Measurements from ENCODE around the gene GRM1. TPM values are rescaled to one million over a fixed set of nuclear protein-coding genes. Genes with fewer than 3 reads are reported as not detected.

GRM1 gene
- total RNA-seq, 2 donors from 2014 or later: 0.68 TPM; not detected in 1

GRCh38 chr6:146281651-146282362 lies 252.9 kb downstream of the GRM1 start:
- Histone ChIP-seq H3K27ac (no peak overlapping the region), H3K4me1 (replicated peaks) (no peaks in the 10 kb centered on the region), H3K27me3 (replicated peaks; ENCODE audit: insufficient read depth) (no peaks in the 10 kb centered on the region), H3K9me3 (no peaks in the 10 kb centered on the region), H3K36me3 (no peaks in the 10 kb centered on the region), H3K4me3 (no peak overlapping the region)
- intact Hi-C loops (cut with DNase I): no loop called here
- TF ChIP-seq POLR2A (IDR thresholded peaks at IDR 0.05): no peak
- TF ChIP-seq CTCF (IDR thresholded peaks at IDR 0.05): no peak
- TF ChIP-seq POLR2AphosphoS5 (IDR thresholded peaks at IDR 0.05): no peak
- DNase-seq (ENCODE audit: low spot score): no peak

GRCh38 chr6:146282837-146283236 lies 254.0 kb downstream of the GRM1 start:
- Histone ChIP-seq H3K4me1 (replicated peaks) (no peaks in the 10 kb centered on the region), H3K4me3 (no peak overlapping the region), H3K9me3 (no peaks in the 10 kb centered on the region), H3K27ac (no peak overlapping the region), H3K27me3 (replicated peaks; ENCODE audit: insufficient read depth) (no peaks in the 10 kb centered on the region), H3K36me3 (no peaks in the 10 kb centered on the region)
- DNase-seq (ENCODE audit: low spot score): no peak
- TF ChIP-seq CTCF (IDR thresholded peaks at IDR 0.05) (no peak), POLR2A (IDR thresholded peaks at IDR 0.05) (no peak), POLR2AphosphoS5 (IDR thresholded peaks at IDR 0.05) (no peak)
- intact Hi-C loops (cut with DNase I): no loop called here
- WGBS: 88% methylated on average over 2 of the region's 2 CpGs

GRCh38 chr6:146284311-146284710 lies 255.4 kb downstream of the GRM1 start:
- TF ChIP-seq POLR2A (IDR thresholded peaks at IDR 0.05) (no peak), POLR2AphosphoS5 (IDR thresholded peaks at IDR 0.05) (no peak), CTCF (IDR thresholded peaks at IDR 0.05) (no peak)

GRCh38 chr6:146286961-146287360 lies 258.1 kb downstream of the GRM1 start:
- H3K9me3 ChIP-seq: no peaks in the 10 kb centered on the region
- H3K4me1 ChIP-seq (replicated peaks): no peaks in the 10 kb centered on the region
- no peak overlapping the region for H3K27ac ChIP-seq
- H3K27me3 ChIP-seq (replicated peaks; ENCODE audit: insufficient read depth): no peaks in the 10 kb centered on the region
- intact Hi-C loops (cut with DNase I): no loop called here
- H3K4me3 ChIP-seq: no peak overlapping the region
- WGBS: 39% methylated on average over 3 of the region's 3 CpGs
- TF ChIP-seq POLR2AphosphoS5 (IDR thresholded peaks at IDR 0.05): no peak
- DNase-seq (ENCODE audit: low spot score): no peak
- H3K36me3 ChIP-seq: no peaks in the 10 kb centered on the region

More at GRCh38 chr6:146284311-146284710, 255.4 kb downstream of the GRM1 start:
- Histone ChIP-seq H3K9me3 (no peaks in the 10 kb centered on the region), H3K27ac (no peak overlapping the region), H3K36me3 (no peaks in the 10 kb centered on the region), H3K4me1 (replicated peaks) (no peaks in the 10 kb centered on the region), H3K4me3 (no peak overlapping the region), H3K27me3 (replicated peaks; ENCODE audit: insufficient read depth) (no peaks in the 10 kb centered on the region)
- intact Hi-C loops (cut with DNase I): no loop called here
- WGBS: 92% methylated on average over 2 of the region's 2 CpGs
- DNase-seq (ENCODE audit: low spot score): no peak

- DNase-seq (ENCODE audit: low spot score): no peak
- 94% methylated on average over 1 of the region's 1 CpG for WGBS
- Histone ChIP-seq H3K27ac (no peak overlapping the region), H3K9me3 (no peaks in the 10 kb centered on the region), H3K4me3 (no peak overlapping the region), H3K27me3 (replicated peaks; ENCODE audit: insufficient read depth) (no peaks in the 10 kb centered on the region), H3K4me1 (replicated peaks) (no peaks in the 10 kb centered on the region), H3K36me3 (no peaks in the 10 kb centered on the region)
- intact Hi-C loops (cut with DNase I): no loop called here
- no peak for TF ChIP-seq CTCF (IDR thresholded peaks at IDR 0.05)
- TF ChIP-seq POLR2A (IDR thresholded peaks at IDR 0.05): no peak
- no peak for TF ChIP-seq POLR2AphosphoS5 (IDR thresholded peaks at IDR 0.05)
Observed at GRCh38 chr6:146287691-146288369, 259.0 kb downstream of the GRM1 start.

All from prostate gland (tissue), 2 donors.